MM.1S (cell line): ENCODE data around the gene GPR27.

Experiments used
- DNase-seq: peaks from one replicate; pipeline ENCODE4 v3.0.0-alpha.2; 2015
- H2AFZ ChIP-seq: fragments of 300-600 bp; sonication (generic); 2 replicates; pipeline ENCODE4 v1.6.0; 2016; ENCODE audit warnings: antibody characterized with exemption, low read length
- H3F3A ChIP-seq: fragments of 300-600 bp; sonication (generic); 2 replicates; pipeline ENCODE4 v1.6.1; 2016; ENCODE audit warnings: mild to moderate bottlenecking, antibody characterized with exemption, low read length, moderate library complexity, mixed read lengths; ENCODE audit not compliant: insufficient read depth
- H3K27ac ChIP-seq: fragments of 300-600 bp; sonication (generic); 2 replicates; pipeline ENCODE4 v1.5.1; 2016; ENCODE audit warnings: mild to moderate bottlenecking, low read length
- H3K27me3 ChIP-seq: fragments of 300-600 bp; sonication (generic); replicated peaks from 2 replicates; pipeline ENCODE4 v1.6.0; 2016; ENCODE audit warnings: low read length; ENCODE audit not compliant: insufficient read depth
- H3K36me3 ChIP-seq: fragments of 300-600 bp; sonication (generic); replicated peaks from 2 replicates; pipeline ENCODE4 v1.6.1; 2016; ENCODE audit warnings: mild to moderate bottlenecking, low read length, mixed read lengths; ENCODE audit not compliant: insufficient read depth
- H3K4me1 ChIP-seq: fragments of 300-600 bp; sonication (generic); 2 replicates; pipeline ENCODE4 v1.6.1; 2016; ENCODE audit warnings: low read length, mixed read lengths
- H3K4me2 ChIP-seq: fragments of 300-600 bp; sonication (generic); 2 replicates; pipeline ENCODE4 v1.6.0; 2016; ENCODE audit warnings: low read depth, low read length
- H3K4me3 ChIP-seq: fragments of 300-600 bp; sonication (generic); 2 replicates; pipeline ENCODE4 v1.5.1; 2016; ENCODE audit warnings: low read length, mixed read lengths
- H3K79me2 ChIP-seq: fragments of 300-600 bp; sonication (generic); 2 replicates; pipeline ENCODE4 v1.6.1; 2016; ENCODE audit warnings: mixed run types, low read length, mixed read lengths
- H3K9ac ChIP-seq: fragments of 300-600 bp; sonication (generic); 2 replicates; pipeline ENCODE4 v1.6.1; 2016; ENCODE audit warnings: low read length, mixed read lengths
- H3K9me2 ChIP-seq: fragments of 300-600 bp; sonication (generic); replicated peaks from 2 replicates; pipeline ENCODE4 v1.6.1; 2016; ENCODE audit warnings: mild to moderate bottlenecking, low read length, mixed read lengths; ENCODE audit not compliant: insufficient read depth
- H3K9me3 ChIP-seq: fragments of 300-600 bp; sonication (generic); replicated peaks from 2 replicates; pipeline ENCODE4 v1.6.1; 2016; ENCODE audit warnings: mild to moderate bottlenecking, low read length, mixed read lengths; ENCODE audit not compliant: insufficient read depth
- H4K20me1 ChIP-seq: fragments of 300-600 bp; sonication (generic); 2 replicates; pipeline ENCODE4 v1.6.1; 2016; ENCODE audit warnings: mild to moderate bottlenecking, low read length, moderate library complexity, mixed read lengths; ENCODE audit not compliant: insufficient read depth
- EZH2 ChIP-seq: fragments of 300-600 bp; sonication (generic); optimal IDR thresholded peaks from 2 replicates; pipeline ENCODE3; 2017; ENCODE audit warnings: low read depth, mild to moderate bottlenecking, antibody characterized with exemption, low read length, mixed read lengths
- EZH2phosphoT487 ChIP-seq: fragments of 300-600 bp; sonication (generic); IDR thresholded peaks from 2 replicates; pipeline ENCODE4 v1.6.1; 2018; ENCODE audit warnings: antibody characterized with exemption, low read length
- TF ChIP-seq, protein P1 (sequence below): fragments of 300-600 bp; sonication (generic); IDR thresholded peaks from 2 replicates; pipeline ENCODE4 v1.5.1; 2016; ENCODE audit warnings: antibody characterized with exemption, low read length, mixed read lengths

GPR27 gene

DNA sequence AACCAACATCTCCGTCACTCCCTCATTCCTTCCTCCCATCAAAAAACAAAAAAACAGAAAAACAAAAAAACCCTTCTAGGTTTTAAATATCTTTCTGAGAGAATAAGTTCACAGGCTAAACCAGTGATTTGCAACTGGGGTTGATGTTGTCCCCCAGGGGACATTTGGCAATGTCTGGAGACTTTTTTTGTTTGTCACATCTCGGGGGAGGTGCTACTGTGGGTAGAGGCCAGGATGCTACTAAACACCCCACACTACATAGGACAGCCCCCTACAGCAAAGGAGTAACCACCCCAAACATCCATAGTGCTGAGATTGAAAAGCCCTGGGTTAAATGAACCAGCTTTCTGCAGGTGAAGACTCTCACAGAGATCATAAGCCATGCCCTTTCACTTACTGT lies 48.3 kb downstream of the GPR27 start:
- no peak for DNase-seq
- no peak overlapping the region for H3K4me2 ChIP-seq
- no peak overlapping the region for H3K27ac ChIP-seq
- no peak overlapping the region for H2AFZ ChIP-seq
- H3K36me3 ChIP-seq, result no peaks in the 10 kb centered on the region
- H3K27me3 ChIP-seq, result no peaks in the 10 kb centered on the region
- TF ChIP-seq EZH2phosphoT487 (no peak), EZH2 (no peak)
- TF ChIP-seq, protein P1, sequence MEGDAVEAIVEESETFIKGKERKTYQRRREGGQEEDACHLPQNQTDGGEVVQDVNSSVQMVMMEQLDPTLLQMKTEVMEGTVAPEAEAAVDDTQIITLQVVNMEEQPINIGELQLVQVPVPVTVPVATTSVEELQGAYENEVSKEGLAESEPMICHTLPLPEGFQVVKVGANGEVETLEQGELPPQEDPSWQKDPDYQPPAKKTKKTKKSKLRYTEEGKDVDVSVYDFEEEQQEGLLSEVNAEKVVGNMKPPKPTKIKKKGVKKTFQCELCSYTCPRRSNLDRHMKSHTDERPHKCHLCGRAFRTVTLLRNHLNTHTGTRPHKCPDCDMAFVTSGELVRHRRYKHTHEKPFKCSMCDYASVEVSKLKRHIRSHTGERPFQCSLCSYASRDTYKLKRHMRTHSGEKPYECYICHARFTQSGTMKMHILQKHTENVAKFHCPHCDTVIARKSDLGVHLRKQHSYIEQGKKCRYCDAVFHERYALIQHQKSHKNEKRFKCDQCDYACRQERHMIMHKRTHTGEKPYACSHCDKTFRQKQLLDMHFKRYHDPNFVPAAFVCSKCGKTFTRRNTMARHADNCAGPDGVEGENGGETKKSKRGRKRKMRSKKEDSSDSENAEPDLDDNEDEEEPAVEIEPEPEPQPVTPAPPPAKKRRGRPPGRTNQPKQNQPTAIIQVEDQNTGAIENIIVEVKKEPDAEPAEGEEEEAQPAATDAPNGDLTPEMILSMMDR, result no peak
- H3K4me3 ChIP-seq, result no peak overlapping the region
- H3K9ac ChIP-seq, result no peak overlapping the region
- no peaks in the 10 kb centered on the region for H3K9me3 ChIP-seq
- H3F3A ChIP-seq, result no peaks in the 10 kb centered on the region
- H4K20me1 ChIP-seq, result no peaks in the 10 kb centered on the region
- no peaks in the 10 kb centered on the region for H3K4me1 ChIP-seq
- no peaks in the 10 kb centered on the region for H3K9me2 ChIP-seq
- no peaks in the 10 kb centered on the region for H3K79me2 ChIP-seq

DNA sequence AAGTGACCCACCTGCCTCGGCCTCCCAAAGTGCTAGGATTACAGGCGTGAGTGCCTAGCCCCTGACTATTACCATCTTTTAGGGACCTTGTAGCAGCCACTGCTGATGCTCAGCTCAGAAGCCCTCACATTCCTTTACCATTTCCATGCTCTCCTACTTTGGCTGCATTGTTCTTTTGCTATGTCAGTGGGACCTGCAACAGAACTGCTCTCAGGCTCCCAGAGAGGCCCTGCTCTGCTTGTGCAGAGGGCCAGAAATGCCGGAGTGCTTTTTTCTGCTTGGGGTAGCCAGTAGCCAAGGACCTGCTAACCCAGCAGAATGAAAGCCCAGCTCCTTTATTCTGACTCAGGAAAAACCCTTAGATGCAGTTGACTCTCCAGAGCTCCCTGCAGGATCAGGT lies 49.6 kb downstream of the GPR27 start:
- TF ChIP-seq EZH2phosphoT487, result no peak
- no peak for DNase-seq
- no peaks in the 10 kb centered on the region for H3K4me1 ChIP-seq
- no peaks in the 10 kb centered on the region for H3K9me3 ChIP-seq
- H3K79me2 ChIP-seq, result no peaks in the 10 kb centered on the region
- H3F3A ChIP-seq, result no peaks in the 10 kb centered on the region
- no peaks in the 10 kb centered on the region for H4K20me1 ChIP-seq
- no peaks in the 10 kb centered on the region for H3K27me3 ChIP-seq
- H3K9ac ChIP-seq, result no peak overlapping the region
- no peak overlapping the region for H2AFZ ChIP-seq
- no peak overlapping the region for H3K4me2 ChIP-seq
- H3K4me3 ChIP-seq, result no peak overlapping the region
- H3K27ac ChIP-seq, result no peak overlapping the region
- H3K36me3 ChIP-seq, result no peaks in the 10 kb centered on the region
- H3K9me2 ChIP-seq, result no peaks in the 10 kb centered on the region

DNA sequence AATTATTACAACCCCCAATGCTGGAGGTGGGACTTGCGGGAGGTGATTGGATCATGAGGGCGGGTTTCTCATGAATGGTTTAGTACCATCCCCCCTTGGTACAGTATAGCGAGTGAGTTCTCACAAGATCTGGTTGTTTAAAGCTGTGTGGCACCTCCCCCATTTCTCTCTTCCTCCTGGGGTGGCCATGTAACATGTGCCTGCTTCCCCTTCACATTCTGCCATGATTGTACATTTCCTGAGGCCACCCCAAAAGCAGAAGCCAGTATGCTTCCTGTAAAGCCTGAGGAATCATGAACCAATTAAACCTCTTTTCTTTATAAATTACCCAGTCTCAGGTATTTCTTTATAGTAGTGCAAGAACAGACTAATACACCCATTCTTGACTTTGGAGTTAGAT lies 51.5 kb downstream of the GPR27 start:
- Histone ChIP-seq H3K27ac (no peak overlapping the region), H3K27me3 (no peaks in the 10 kb centered on the region), H3K9me3 (no peaks in the 10 kb centered on the region), H3K9me2 (no peaks in the 10 kb centered on the region), H3K4me1 (no peaks in the 10 kb centered on the region), H4K20me1 (no peaks in the 10 kb centered on the region), H3F3A (no peaks in the 10 kb centered on the region), H3K4me3 (no peak overlapping the region), H3K36me3 (no peaks in the 10 kb centered on the region), H3K4me2 (no peak overlapping the region), H3K9ac (no peak overlapping the region), H2AFZ (no peak overlapping the region), H3K79me2 (no peaks in the 10 kb centered on the region)
- no peak for TF ChIP-seq EZH2phosphoT487
- TF ChIP-seq EZH2, result no peak
- TF ChIP-seq, protein P1, result no peak
- DNase-seq, result no peak

DNA sequence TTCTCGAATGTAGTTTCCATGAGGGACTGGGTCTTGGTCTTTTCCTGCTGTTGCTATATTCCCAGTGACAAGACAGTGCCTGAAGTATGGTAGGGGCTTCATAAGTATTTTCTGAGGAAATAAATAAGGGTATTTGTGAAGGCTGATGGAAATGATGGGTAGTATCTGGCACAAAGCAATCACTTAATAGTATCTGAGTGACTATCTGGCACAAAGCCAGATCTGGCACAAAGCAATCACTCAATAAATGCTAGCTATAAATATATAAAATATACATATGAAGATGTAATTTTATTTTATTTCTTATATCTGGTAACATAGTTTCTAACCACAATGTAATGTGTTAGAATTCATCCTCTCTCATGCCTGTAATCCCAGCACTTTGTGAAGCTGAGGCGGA lies 52.0 kb downstream of the GPR27 start:
- Histone ChIP-seq H3K79me2 (no peaks in the 10 kb centered on the region), H3K27ac (no peak overlapping the region)

More for the DNA sequence above, 52.0 kb downstream of the GPR27 start:
- Histone ChIP-seq H3K4me3 (no peak overlapping the region), H3K4me1 (no peaks in the 10 kb centered on the region), H3K9me3 (no peaks in the 10 kb centered on the region), H3F3A (no peaks in the 10 kb centered on the region), H4K20me1 (no peaks in the 10 kb centered on the region), H3K27me3 (no peaks in the 10 kb centered on the region), H3K36me3 (no peaks in the 10 kb centered on the region), H3K4me2 (no peak overlapping the region), H2AFZ (no peak overlapping the region), H3K9me2 (no peaks in the 10 kb centered on the region), H3K9ac (no peak overlapping the region)
- no peak for DNase-seq
- no peak for TF ChIP-seq EZH2
- no peak for TF ChIP-seq EZH2phosphoT487
- TF ChIP-seq, protein P1, result no peak
